KMS-11 (cell line): ENCODE results near the gene IRF4.
"Not testable (repeated sequence)": the region's sequence is repeated elsewhere in the genome, so short reads cannot be mapped to it uniquely, and the experiment has no call there.

Experiments used
- H2AFZ ChIP-seq: fragments of 200-600 bp; sonication (generic); 2 replicates; pipeline ENCODE4 v1.6.1; 2016; ENCODE audit warnings: antibody characterized with exemption, mixed run types, low read depth
- H3K27ac ChIP-seq: fragments of 200-600 bp; sonication (generic); 2 replicates; pipeline ENCODE4 v1.6.1; 2016; ENCODE audit warnings: mild to moderate bottlenecking, mixed run types
- H3K27me3 ChIP-seq: fragments of 200-600 bp; sonication (generic); 2 replicates; pipeline ENCODE4 v1.6.1; 2017; ENCODE audit warnings: mild to moderate bottlenecking, low read depth, mixed run types, moderate library complexity; ENCODE audit not compliant: insufficient read depth
- H3K36me3 ChIP-seq: fragments of 200-600 bp; sonication (generic); 2 replicates; pipeline ENCODE4 v1.6.1; 2017; ENCODE audit warnings: mild to moderate bottlenecking, mixed run types; ENCODE audit not compliant: insufficient read depth
- H3K4me1 ChIP-seq: fragments of 200-600 bp; sonication (generic); 2 replicates; pipeline ENCODE4 v1.6.1; 2016; ENCODE audit warnings: mild to moderate bottlenecking, low read depth, mixed run types; ENCODE audit not compliant: poor library complexity, severe bottlenecking
- H3K4me2 ChIP-seq: fragments of 200-600 bp; sonication (generic); 2 replicates; pipeline ENCODE4 v1.7.0; 2016; ENCODE audit warnings: mild to moderate bottlenecking, mixed run types
- H3K4me3 ChIP-seq: fragments of 200-600 bp; sonication (generic); IDR thresholded peaks from 2 replicates; pipeline ENCODE4 v1.6.1; 2017; ENCODE audit warnings: low read depth, low read length, mixed read lengths; ENCODE audit not compliant: insufficient read depth
- H3K79me2 ChIP-seq: fragments of 200-600 bp; sonication (generic); 2 replicates; pipeline ENCODE4 v1.6.1; 2016; ENCODE audit warnings: low read depth, mixed run types; ENCODE audit not compliant: insufficient read depth
- H3K9ac ChIP-seq: fragments of 200-600 bp; sonication (generic); 2 replicates; pipeline ENCODE4 v1.6.1; 2016; ENCODE audit warnings: mild to moderate bottlenecking, mixed run types
- H4K20me1 ChIP-seq: fragments of 200-600 bp; sonication (generic); 2 replicates; pipeline ENCODE4 v1.6.1; 2016; ENCODE audit warnings: mild to moderate bottlenecking, mixed run types; ENCODE audit not compliant: insufficient read depth
- CTCF ChIP-seq: fragments of 200-600 bp; sonication (generic); conservative IDR thresholded peaks from 2 replicates; pipeline ENCODE4 v1.6.1; 2017; ENCODE audit warnings: low read depth, mild to moderate bottlenecking, antibody characterized with exemption, low read length, moderate library complexity, mixed read lengths

IRF4 gene

GRCh38 chr6:422433-423054 lies 31.0 kb downstream of the IRF4 start:
- Histone ChIP-seq H3K4me3 (no peak overlapping the region), H3K9ac (no peak overlapping the region), H3K36me3 (no peaks in the 10 kb centered on the region), H3K4me1 (no peaks in the 10 kb centered on the region), H4K20me1 (no peaks in the 10 kb centered on the region), H3K27me3 (no peaks in the 10 kb centered on the region), H3K4me2 (no peak overlapping the region), H2AFZ (no peak overlapping the region), H3K79me2 (no peaks in the 10 kb centered on the region), H3K27ac (no peak overlapping the region)
- no peak for TF ChIP-seq CTCF

- Histone ChIP-seq H3K79me2 (no peaks in the 10 kb centered on the region), H3K4me1 (no peaks in the 10 kb centered on the region), H4K20me1 (no peaks in the 10 kb centered on the region), H3K4me3 (no peak overlapping the region), H3K27me3 (no peaks in the 10 kb centered on the region), H3K36me3 (no peaks in the 10 kb centered on the region), H2AFZ (no peak overlapping the region), H3K9ac (no peak overlapping the region), H3K27ac (no peak overlapping the region), H3K4me2 (no peak overlapping the region)
- TF ChIP-seq CTCF, result no peak
Measured at GRCh38 chr6:423055-423798, 31.7 kb downstream of the IRF4 start.

GRCh38 chr6:423799-424345 lies 32.3 kb downstream of the IRF4 start:
- Histone ChIP-seq H3K27me3 (no peaks in the 10 kb centered on the region), H3K27ac (no peak overlapping the region), H3K4me2 (no peak overlapping the region), H4K20me1 (no peaks in the 10 kb centered on the region), H3K36me3 (no peaks in the 10 kb centered on the region), H2AFZ (no peak overlapping the region), H3K4me1 (no peaks in the 10 kb centered on the region), H3K79me2 (no peaks in the 10 kb centered on the region), H3K4me3 (no peak overlapping the region), H3K9ac (no peak overlapping the region)
- no peak for TF ChIP-seq CTCF

GRCh38 chr6:424741-425417 lies 33.3 kb downstream of the IRF4 start:
- H3K4me3 ChIP-seq, result no peak overlapping the region
- no peak overlapping the region for H3K4me2 ChIP-seq
- peaks cover 5% of the 10 kb centered on the region for H3K4me1 ChIP-seq
- no peaks in the 10 kb centered on the region for H3K27me3 ChIP-seq
- no peaks in the 10 kb centered on the region for H3K79me2 ChIP-seq
- no peaks in the 10 kb centered on the region for H4K20me1 ChIP-seq
- H3K27ac ChIP-seq, result no peak overlapping the region
- no peaks in the 10 kb centered on the region for H3K36me3 ChIP-seq
- H2AFZ ChIP-seq, result no peak overlapping the region
- H3K9ac ChIP-seq, result no peak overlapping the region
- TF ChIP-seq CTCF, result no peak

GRCh38 chr6:425418-425788 lies 33.9 kb downstream of the IRF4 start:
- not testable (repeated sequence) for H3K79me2 ChIP-seq, H4K20me1 ChIP-seq, H3K36me3 ChIP-seq, H3K4me2 ChIP-seq, H3K4me1 ChIP-seq, H2AFZ ChIP-seq, H3K27me3 ChIP-seq, H3K9ac ChIP-seq, H3K27ac ChIP-seq, H3K4me3 ChIP-seq

GRCh38 chr6:426198-426738 lies 34.7 kb downstream of the IRF4 start:
- H3K4me1 ChIP-seq, H2AFZ ChIP-seq, H3K27ac ChIP-seq, H3K36me3 ChIP-seq, H3K4me3 ChIP-seq, H3K9ac ChIP-seq, H3K27me3 ChIP-seq, H3K4me2 ChIP-seq, H3K79me2 ChIP-seq, H4K20me1 ChIP-seq: not testable (repeated sequence)
